Stimulated activated CD8-positive, alpha-beta memory T cell treated with anti-CD3 and anti-CD28 coated beads, Interleukin-7, amount 100 ng/mL, for 1 hour (primary cell): ENCODE data around the gene CALD1.

ENCODE experiments used
- DNase-seq, 2 donors: peaks; one replicate each; pipeline ENCODE4 v3.0.0-alpha.2; 2020; ENCODE audit warnings: low read depth in 2 of 2

Gene CALD1

DNA sequence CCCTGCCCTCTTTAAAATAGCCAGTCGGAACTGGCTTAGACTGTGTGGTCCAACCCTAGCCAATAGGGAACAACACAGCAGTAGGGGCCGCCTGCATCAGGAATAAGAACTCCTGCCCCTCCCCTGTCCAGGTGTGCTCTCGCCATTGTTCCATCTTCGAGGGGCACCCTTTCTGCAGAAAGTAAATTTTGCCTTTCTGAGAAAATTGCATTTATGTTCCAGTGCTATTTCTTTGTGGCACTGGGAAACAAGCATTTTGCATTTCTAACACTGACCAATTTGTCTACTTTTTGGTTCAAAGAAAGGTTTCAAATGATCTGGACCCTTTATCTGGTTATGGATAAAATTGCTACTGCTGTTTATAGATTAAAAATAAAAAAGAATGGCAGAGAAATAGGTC lies 116.6 kb downstream of the CALD1 start:
- no peak for DNase-seq

DNA sequence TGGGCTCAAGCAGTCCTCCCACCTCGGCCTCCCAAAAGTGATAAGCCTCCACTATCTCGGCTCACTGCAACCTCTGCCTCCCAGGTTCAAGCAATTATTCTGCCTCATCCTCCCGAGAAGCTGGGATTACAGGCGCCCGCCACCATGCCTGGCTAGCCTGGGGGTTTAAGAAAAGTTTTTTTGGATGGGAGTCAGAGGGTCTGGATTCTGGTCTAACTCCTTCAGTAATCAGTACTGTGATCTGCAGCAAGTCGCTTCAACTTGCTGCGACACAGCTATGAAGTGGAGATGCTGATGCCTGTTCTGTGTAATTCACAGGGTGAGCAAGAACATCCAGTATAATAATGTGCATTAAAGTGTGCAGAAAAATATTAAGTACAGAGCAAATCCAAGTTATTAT lies 118.5 kb downstream of the CALD1 start:
- no peak for DNase-seq

DNA sequence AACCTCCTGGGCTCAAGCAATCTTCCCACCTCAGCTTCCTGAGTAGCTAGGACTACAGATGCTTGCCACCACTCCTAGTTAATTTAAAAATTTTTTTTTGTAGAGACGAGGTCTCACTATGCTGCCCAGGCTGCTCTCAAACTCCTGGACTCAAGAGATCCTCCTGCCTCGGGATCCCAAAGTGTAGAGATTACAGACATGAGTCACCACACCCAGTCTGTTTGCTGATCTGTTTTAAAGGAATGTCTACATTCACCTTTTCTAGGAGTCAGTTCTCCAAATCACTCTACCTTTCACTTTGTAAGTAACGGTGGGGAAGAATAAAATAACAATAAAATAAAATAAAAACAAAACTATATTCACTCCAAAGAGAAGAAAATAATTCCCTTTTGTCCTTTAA lies 120.3 kb downstream of the CALD1 start:
- DNase-seq: no peak

DNA sequence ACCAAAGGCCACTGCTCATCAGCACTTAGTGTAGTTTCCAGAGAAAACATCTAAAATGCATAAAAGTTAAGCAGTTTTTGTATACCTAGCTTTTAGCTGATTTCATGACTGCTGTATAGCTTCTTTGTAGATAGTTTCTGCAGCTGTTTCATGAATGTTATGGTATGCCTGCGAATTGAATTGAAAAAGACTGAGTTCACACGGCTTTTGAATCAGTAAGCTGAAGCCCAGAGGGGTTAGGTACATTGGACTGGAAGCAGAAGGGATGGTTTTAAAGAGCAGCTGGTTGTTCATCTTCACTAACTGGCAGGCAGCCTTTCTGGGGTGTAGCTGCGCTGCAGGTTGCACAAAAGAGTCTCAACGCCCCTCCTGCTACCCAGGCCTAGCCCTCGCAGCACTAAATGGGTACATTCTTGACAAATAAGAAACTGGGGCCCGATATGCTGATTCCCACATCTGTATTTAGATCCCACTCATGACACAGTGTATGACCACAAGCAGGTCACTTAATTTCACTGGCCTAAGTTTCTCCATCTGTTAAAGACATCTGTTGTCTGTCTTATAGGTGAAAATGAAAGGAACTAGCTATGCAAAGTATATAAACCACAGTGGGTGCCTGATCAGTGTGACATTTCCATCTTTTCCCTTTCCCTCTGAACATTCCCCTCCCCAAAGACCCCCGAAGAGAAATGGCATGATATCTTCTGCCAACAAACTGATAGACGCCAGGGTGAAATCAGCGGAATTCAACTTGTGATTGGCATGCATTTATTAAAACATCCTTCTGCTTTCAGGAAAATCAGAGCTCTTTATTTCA lies 120.9 kb downstream of the CALD1 start:
- DNase-seq: no peak

DNA sequence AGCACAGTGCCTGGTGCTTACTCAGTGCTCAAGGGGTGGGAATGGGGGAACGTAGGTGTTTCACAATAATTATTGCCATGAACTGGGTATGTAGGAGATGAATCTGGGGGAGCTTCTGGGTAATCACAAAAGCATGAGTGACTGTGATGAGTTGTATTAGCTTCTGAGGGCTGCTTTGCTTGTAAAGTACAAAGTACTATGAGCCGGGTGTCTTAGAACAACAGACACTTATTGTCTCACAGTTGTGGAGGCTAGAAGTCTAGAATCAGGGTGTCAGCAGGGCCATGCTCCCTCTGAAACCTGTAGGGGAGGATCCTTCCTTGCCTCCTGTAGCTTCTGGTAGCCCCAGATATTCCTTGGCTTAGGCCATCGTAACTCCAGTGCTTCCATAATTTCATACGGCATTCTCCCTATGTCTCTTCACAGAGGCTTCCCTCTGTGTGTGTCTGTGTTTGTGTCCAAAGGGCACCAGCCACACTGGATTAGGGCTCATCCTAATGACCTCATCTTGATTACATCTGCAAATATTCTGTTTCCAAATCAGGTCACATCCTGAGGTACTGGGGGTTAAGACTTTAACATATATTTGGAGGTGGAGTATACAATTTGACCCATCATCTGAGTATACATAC lies 122.1 kb downstream of the CALD1 start:
- DNase-seq: no peak

DNA sequence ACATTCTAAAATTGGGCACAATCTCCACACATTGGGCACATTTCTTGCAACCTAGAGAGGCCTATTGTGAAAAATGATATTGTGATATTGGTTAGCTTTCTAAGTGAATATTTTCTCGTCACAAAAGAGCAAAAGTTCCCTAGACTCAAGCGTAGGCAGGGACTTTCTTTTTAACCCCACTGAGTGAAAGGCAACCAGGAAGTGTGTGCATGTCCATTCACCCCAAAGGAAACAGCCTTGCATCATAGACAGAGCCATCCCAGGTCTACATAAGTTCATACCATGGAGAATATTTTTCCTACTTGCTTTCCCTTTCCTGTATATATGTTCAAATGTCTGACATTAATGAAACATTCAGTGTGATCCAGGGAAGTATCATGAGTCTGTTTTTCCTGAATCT lies 122.6 kb downstream of the CALD1 start:
- no peak for DNase-seq

DNA sequence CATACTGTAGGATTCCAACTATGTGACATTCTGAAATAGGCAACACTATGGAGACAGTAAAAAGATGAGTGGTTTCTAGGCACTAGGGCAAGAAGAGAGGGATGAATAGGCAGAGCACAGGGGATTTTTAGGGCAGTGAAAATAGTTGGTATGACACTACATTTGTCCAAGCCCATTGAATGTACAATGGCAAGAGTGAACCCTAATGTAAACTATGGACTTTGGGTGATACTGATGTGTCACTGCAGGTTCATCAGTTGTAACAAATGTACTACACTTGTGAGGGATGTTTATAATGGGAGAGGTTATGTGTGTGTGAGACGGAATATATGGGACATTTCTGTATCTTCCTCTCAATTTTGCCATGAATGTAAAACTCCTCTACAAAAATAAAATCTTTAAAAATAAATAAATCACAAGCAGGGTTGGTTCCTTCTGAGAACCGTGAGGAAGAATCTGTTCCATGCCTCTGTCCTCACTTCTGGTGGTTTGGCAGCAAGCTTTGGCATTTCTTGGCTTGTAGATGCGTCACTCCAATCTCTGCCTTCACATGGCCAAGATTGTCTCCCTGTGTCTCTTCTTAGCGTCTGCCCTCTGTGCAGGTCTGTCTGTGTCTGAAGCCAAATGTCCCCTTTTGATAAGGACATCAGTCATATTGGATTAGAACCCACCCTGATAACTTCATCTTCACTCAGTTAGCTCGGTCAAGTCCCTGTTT lies 123.8 kb downstream of the CALD1 start:
- no peak for DNase-seq

DNA sequence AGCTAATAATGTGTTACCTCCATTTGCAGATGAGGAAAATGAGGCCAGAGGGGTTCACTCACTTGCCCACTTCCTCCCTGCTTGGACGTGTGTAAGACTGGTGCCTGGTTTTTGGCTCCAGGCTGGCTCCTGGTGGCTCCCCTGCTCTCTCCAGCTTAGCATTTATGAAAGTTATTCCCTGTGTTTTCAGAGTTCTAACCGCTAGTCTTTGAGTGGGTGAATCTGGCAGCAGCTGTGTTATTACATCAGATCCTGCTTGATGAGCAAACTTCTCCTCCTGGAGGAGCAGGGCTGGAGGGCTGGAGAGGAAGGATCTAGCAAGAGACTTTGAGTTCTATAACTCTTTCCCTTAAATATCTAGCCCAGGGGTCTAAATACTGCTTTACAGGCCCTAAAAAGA lies 125.9 kb downstream of the CALD1 start:
- no peak for DNase-seq

DNA sequence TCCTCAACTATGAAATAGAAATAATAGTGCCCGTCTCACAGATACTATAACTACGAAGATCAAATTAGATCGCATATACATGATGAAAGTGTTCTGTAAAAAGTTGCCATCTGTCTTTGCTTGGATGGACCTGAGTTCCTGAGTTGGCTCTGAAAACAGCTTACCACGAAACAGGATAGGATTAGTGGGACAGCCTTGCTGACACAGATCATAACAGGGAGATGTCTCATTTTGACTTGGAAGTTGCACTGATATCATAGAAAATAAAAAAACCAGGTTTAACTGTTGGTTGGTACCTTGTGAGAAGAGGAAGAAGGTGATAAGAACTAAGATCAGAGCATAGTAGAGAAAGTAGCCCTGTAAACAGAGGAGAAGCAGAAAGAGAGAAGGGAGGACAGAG lies 127.6 kb downstream of the CALD1 start:
- no peak for DNase-seq

DNA sequence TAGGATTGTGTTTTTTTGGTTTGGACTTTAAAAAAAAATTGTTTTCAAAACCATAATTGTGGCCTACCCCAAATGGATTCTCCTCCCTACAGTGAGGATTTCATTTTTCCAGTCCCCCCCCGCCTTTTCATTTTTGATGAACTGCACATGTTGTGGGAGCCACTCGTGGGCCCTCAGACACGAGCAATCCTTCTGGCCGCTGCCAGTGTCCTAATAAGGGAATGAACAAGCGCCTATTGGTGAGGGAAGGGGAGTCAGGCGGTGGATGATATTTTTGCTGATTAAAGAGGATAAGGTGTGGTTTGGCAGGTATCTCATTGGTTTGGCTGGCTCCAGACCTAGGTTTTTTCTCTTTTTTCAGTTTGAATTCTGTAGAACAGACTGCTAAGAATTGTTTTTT lies 128.2 kb downstream of the CALD1 start:
- DNase-seq: no peak

DNA sequence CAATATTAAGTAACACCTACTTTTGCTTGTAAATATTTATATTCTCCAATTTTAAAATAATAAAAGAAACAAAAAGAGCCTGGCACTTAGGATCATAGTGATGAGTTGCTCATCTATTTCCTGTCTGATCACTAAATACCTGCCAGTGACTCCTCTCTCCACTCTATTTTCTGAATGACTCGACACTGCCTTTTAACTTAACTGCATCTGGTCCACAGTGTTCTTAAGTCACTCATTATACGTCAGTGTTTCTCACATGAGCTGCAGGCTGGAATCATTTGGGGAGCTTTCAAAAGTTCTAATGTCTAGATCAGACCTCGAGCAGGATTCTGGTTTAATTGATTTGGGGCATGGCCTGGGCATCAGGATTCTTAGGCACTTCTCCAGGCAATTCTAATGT lies 128.9 kb downstream of the CALD1 start:
- DNase-seq: no peak

DNA sequence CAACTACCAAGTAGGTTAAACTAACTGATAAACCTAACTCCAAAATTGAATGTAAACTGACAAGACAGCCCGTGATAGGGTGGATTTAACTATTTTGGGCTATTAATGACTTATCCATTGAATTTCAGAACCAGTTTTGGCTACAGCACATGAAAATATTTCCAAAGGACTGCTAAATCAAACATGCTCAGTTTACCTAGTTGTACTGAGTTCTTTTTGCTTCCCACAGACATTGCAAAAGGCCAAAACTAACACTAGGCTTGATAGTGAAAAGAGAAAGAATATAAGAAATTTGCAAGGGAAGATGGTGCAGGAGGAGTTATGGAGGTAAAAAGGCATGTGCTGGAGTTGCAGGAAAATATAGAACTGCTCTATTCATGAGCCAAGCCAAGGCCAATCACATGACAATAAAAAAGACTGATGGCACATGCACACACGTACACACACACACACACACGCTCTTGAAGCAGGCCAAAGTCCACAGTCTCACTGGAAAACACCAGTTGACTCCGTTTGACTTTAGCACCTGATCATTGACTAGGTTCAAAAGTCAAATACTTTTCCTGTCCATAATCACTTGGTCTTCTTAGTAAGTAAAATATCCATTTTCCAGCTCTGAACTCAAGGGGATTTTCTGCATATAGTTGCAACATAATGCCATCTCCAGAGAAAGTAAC lies 130.9 kb downstream of the CALD1 start:
- DNase-seq: no peak

DNA sequence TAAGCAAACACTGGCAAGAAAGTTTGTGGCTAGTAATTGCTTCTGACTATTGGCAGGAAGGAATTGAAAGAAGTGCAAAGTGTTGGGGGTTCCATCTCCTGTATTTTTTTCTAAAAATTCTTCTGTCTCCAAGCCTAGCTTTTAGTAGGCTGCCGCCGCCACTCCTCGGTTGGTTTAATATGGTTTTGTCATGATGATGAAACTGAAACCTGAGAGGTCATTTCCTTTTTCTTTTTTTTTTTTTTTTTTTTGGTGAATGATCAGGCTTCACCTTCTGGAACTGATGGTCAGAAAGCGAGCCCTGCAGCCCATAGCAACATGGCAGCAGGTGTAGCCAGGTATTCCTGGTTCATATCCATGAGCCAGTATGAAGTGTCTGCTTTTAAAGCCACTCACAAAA lies 131.5 kb downstream of the CALD1 start:
- DNase-seq: no peak

DNA sequence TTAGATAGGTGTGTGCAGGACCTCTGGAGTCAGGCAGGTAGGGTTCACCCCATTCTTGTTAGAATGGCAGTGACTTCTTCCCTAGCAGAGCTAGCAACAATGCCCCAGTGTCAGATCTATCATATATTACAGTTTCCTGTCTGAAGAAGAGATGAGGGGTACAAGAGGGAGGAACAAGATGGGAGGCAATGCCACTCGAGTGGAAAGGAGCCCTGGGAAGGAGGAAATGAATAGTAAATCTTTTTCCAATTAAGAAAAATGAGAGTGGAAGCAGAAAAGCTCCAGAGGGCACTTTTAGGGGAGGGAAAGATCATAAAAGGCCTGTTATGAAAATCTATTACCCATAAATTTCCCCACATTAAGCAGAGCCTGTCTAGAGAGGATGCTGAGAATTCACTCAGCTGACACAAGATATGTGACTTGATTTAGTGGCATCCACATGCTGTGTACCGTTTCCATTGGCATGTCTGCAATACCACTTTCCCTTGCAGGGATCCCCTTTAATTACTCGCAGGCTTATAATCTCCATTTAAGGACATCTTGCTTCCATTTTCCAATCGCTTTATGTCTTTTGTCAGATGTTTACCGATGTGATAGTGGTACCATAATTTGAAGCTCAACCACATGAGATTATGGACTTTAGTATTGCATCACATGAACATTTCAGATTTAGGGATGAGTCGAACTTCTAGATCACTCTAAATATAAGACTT lies 136.9 kb downstream of the CALD1 start:
- no peak for DNase-seq

DNA sequence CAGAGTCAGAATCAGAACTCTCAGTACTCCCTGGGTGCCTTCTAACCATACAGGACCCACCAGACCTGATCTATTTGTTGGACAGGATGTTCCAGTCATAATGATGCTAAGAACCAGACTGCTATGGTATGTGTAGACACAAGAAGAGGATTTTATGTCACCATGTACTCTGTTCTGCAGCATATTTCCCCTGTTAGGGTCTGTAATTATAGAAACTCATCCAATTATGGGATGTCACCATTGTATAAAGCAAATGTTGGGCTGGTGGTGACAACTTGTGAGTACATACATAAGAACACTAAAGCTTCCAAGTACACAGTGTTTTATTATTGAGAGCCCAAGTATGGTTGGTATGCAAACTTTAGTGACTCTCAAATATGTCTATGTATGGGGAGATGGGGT lies 139.8 kb downstream of the CALD1 start:
- DNase-seq: no peak

DNA sequence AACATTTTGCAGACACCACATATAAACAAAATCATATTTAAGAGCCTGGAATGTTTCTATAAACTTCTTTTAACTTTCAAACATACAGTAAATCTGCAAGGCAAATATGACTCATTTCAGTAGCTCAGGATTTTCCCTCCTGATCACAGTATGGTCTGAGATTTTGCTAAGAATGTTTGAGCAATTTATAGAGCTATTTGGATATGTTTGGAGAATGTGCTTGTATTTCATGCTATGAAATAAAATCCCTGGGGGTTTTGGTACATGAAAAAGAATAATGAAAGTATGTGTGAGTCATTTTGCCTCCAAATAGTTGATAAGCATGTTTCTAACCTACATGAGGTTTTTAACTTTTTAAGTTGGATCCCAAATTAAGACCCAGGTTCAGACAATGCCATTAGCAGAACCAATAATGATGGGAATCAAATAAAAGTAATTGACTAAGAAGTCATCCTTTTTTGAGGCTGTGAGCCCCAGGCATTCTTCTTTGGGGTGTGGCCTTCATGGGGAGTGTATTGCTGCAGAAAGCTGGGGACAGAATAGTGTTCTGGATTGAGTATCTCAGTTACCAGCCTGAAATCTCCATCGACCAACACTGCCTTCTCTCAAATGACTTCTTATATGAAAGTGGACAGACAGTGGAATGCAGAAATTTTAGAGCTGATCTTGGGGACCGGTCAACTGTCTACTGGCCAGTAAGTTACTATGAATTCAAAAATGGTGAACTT lies 140.8 kb downstream of the CALD1 start:
- DNase-seq: no peak

DNA sequence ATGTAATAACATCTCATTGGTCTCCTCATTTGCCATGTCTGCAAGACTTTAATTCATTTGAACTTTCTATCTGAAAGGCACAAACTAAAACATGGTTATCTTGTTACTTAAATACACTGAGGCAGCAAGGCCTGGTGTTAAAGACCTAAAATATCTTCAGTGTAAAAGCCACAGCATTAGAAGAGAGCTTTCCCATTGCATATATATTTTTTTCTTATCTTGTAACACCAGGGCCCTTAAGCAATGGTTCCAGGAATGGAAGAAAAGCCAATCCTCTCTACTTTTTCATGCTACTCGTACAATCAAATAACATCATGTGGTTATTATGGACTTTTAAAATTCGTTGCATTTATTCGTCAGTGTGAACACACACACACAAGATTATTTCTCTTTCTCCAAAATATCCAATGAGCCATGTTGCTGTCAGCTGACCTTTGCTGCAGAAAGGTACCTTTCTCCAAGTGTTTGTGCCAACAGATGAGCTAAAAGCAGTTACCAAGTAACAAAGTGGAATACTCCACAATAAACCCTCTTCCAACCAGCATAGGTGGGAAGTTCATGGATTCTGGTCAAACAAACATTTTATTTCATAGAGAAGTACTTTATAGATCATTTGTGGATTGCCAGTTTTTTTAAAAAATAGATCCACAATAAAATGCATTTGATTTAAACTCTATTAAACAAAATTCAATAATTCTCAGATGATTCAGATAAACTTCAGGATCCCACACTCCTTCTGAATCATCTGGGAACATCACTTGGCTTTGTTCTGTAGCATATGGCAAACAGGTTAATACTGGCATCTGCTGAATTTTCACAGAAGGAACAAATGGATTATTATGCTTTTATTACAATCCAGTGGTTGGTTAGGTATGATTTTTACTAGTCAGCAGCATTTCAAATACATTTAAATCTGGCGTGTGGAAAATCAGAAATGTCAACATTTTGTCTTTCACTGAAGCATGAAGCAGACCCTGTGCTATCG lies 143.6 kb downstream of the CALD1 start:
- no peak for DNase-seq

DNA sequence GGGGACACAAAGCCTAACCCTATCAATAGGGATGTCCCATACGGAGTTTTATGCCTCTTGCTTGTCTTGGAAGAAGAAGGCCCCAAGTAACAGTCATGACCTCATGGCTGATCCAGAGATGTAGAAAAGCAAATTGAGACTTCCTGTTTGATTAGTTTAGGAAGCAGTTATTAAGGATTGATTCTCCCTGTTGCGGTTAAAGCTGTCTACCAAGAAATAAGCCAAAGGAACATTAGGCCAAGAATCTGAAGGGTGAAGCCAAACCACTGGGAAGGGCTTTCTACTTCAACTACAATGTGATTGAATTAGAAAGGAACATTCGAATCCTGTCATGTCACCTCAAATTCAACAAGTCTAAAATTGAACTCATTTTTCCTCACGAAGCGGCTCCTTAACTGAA lies 146.3 kb downstream of the CALD1 start:
- DNase-seq: no peak

DNA sequence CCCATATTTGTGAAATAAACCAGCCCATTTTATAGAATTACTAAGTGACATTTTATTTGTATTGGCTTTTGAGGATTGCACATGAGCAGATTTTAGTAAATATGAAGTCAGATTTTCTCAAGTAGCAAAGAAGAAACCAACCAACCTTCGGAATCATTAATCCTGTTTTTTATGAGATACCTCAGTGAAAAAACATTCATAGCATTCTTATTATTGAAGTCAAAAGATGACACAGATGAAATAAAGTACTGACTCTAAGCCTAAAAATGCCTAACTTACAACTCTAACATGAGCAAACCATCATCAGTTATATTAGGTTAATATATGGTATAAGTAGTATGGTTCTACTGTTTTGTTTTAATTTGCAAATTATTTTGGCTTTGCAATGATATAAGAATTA lies 147.0 kb downstream of the CALD1 start:
- DNase-seq: no peak

DNA sequence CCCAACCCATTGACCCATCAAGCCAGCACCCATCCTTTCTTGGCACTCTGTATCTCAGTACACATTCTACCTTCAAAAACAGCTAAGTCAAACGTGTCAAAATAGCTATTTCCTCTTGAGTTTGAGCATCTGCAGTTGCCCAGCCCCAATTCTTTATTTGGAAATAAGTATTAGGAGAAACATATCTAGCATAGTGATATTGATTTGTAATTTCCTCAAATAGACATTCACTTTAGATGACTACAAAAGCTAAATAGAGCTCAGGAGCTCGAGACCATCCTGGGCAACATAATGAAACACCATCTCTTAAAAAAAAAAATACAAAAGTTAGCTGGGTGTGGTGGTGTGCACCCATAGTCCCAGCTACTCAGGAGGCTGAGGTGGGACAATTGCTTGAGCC lies 147.6 kb downstream of the CALD1 start:
- DNase-seq: no peak
